Endothelial cell (in vitro differentiated cells): ENCODE measurements around the gene SDSL. TPM values are rescaled to one million over a fixed set of nuclear protein-coding genes. Genes with fewer than 3 reads are reported as not detected.

Experiments used
- DNase-seq: peaks from one replicate; pipeline ENCODE4 v3.0.0; 2021; ENCODE audit warnings: low spot score
- H3K27ac Mint-ChIP-seq: one replicate; pipeline ENCODE4 v1.8.0; 2021; ENCODE audit warnings: mixed read lengths, inconsistent platforms; ENCODE audit not compliant: unreplicated experiment
- H3K27me3 Mint-ChIP-seq: one replicate; pipeline ENCODE4 v1.8.0; 2021; ENCODE audit warnings: mild to moderate bottlenecking, moderate library complexity, mixed read lengths, inconsistent platforms; ENCODE audit not compliant: unreplicated experiment
- H3K36me3 Mint-ChIP-seq: one replicate; pipeline ENCODE4 v1.8.0; 2021; ENCODE audit warnings: mild to moderate bottlenecking, low read depth, mixed read lengths, inconsistent platforms; ENCODE audit not compliant: unreplicated experiment
- H3K4me1 Mint-ChIP-seq: one replicate; pipeline ENCODE4 v1.8.0; 2021; ENCODE audit warnings: mild to moderate bottlenecking, mixed read lengths, inconsistent platforms; ENCODE audit not compliant: unreplicated experiment
- H3K4me3 Mint-ChIP-seq: one replicate; pipeline ENCODE4 v1.8.0; 2021; ENCODE audit warnings: mild to moderate bottlenecking, mixed read lengths, inconsistent platforms; ENCODE audit not compliant: unreplicated experiment
- H3K9me3 Mint-ChIP-seq: one replicate; pipeline ENCODE4 v1.8.0; 2021; ENCODE audit warnings: mixed read lengths, inconsistent platforms; ENCODE audit not compliant: unreplicated experiment
- CTCF ChIP-seq: fragments of 200-600 bp; sonication (generic); IDR thresholded peaks from one replicate; pipeline ENCODE4 v1.5.0; 2021; ENCODE audit warnings: antibody characterized with exemption; ENCODE audit not compliant: unreplicated experiment
- total RNA-seq: library from RNA; stranded (reverse); fragmentation: NEBNext Ultra II Directional; extraction: Animal tissue kit (Norgen Biotek cat#: 25700); gene quantifications from one replicate; pipeline ENCODE4 v1.2.1, GENCODE V29; 2021; ENCODE audit not compliant: unreplicated experiment

Gene SDSL
- total RNA-seq, 1 donor from 2014 or later, result 1.3 TPM

DNA sequence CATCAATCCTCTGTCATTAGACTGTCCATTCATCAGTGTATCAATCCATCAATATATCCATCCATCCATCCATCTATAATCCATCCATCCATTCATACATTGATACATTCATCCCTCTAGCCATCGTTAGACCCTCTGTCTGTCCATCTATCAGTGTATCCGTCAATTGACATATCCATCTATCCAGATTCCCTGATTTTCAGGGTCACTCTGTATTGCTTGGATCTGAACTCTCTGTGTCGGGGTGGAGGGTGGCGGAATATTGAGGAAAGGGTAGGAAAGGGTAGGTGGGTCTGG, 17.1 kb downstream of the SDSL start:
- no peak for DNase-seq
- H3K36me3 Mint-ChIP-seq, result no peaks in the 10 kb centered on the region
- H3K4me3 Mint-ChIP-seq, result no peak overlapping the region
- no peaks in the 10 kb centered on the region for H3K4me1 Mint-ChIP-seq
- TF ChIP-seq CTCF, result no peak
- H3K27me3 Mint-ChIP-seq, result peaks cover 5% of the 10 kb centered on the region
- no peaks in the 10 kb centered on the region for H3K9me3 Mint-ChIP-seq
- H3K27ac Mint-ChIP-seq, result no peak overlapping the region

DNA sequence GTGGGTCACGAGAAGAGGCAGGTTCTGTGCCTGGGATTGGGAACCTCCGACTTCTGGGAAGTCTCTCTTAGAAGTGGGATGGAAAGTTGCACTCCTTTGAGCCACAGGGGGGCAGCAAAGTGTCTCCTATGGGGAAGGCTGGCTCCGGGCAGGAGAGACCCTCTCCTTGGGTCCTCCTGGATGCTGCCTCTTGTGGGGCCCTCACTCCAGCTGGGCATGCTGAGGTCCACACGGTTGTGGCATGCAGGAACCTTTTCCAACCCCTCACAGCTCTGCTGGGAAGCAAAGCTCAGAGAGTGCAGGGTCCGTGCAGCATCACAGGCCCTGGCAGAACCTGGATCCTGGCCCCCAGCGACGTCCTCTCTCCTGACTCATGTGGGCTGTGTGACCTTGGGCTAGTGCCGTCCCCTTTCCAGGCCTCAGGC, 17.4 kb downstream of the SDSL start:
- no peaks in the 10 kb centered on the region for H3K36me3 Mint-ChIP-seq
- no peaks in the 10 kb centered on the region for H3K4me1 Mint-ChIP-seq
- TF ChIP-seq CTCF, result peak; percentile 50

DNA sequence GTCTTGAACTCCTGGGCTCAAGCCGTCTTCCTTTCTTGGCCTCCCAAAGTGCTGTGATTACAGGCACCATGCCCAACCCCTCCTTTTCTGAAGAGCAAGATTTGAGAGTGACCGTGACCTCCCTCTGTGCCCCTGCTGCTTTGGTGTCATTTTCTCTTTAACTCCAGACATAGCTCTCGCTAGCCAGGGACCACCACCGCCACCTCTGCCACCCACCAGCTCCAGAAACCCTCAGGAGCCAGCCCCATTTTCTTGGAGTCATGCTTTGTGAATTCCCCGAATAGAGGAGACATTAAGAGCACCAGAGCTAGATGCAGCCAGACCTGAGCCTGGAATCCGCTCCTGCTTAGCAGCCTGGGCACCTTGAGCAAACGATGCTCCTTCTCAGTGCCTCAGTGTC, 18.2 kb downstream of the SDSL start:
- H3K9me3 Mint-ChIP-seq, result no peaks in the 10 kb centered on the region
- no peaks in the 10 kb centered on the region for H3K4me1 Mint-ChIP-seq
- H3K4me3 Mint-ChIP-seq, result no peak overlapping the region
- H3K36me3 Mint-ChIP-seq, result no peaks in the 10 kb centered on the region
- H3K27ac Mint-ChIP-seq, result no peak overlapping the region
- DNase-seq, result no peak
- TF ChIP-seq CTCF, result no peak
- peaks cover 5% of the 10 kb centered on the region for H3K27me3 Mint-ChIP-seq

More for the DNA sequence above, 17.4 kb downstream of the SDSL start:
- no peaks in the 10 kb centered on the region for H3K9me3 Mint-ChIP-seq
- DNase-seq, result peak; percentile 80
- no peak overlapping the region for H3K4me3 Mint-ChIP-seq
- no peak overlapping the region for H3K27ac Mint-ChIP-seq
- H3K27me3 Mint-ChIP-seq, result peaks cover 5% of the 10 kb centered on the region

DNA sequence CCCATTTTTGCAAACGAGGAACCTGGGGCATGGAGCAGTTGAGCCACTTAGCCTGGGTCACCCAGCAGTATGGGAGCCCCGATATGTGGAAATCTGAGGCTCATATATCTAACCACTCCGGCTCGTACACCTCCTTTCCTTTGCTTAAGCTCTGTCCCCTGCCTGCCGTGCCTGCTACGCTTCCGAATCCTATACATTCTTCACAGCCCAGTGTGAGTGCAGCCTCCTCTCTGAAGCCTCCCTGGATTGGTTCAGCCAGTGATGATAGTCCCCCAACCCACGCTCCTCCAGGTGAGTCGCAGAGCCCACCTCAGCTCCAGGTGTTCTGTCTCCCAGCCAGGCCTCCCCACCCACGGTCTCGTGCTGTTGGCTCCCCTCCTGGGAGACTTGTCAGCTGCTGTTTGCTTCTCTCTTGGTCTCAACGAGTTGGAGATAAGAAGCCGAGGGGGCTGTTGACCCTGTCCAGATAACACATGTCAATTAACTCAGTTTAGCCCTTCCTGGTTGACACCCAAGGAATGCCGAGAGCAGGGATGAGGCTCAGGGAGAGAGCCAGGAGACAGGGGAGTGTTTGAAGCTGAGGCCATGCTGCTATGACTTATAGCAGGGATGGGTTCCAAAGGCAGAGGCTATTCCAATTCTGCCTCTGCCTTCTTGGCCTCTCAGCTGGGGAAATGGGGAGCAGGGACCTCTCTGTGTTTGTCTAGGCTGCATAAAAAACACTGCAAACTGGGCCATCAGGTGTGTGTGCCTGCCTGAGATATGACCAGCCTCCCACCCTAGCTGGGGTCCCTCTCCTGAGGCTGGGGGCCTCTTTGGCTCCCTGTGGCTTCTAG, 19.0 kb downstream of the SDSL start:
- no peak for DNase-seq
- Mint-ChIP-seq H3K27me3 (peaks cover 5% of the 10 kb centered on the region), H3K36me3 (no peaks in the 10 kb centered on the region), H3K9me3 (no peaks in the 10 kb centered on the region), H3K4me3 (no peak overlapping the region), H3K27ac (no peak overlapping the region), H3K4me1 (no peaks in the 10 kb centered on the region)
- TF ChIP-seq CTCF, result no peak

DNA sequence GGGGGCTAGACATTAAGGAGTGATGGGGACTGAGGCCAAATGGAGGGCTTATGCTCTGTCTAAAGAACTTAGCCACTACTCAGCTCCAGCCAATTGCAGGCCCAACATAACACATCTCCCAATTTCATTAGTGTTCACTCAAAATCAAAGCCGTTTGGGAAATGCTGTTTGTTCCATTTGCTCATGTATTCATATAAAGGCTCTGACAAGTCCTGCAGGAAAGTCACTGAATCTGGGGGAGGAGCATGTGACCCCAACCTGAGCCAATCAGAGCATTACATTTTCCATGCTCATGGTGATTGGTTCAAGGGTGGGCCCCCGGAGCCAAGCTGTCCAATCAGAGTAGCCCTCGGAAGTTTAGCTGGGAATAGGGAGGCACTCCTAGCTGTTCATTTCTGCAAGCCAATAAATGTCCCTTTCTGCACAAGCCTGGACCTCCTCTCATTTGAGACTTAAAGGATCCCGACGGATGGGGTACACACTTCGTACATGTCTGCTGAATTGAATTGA, 20.9 kb downstream of the SDSL start:
- Mint-ChIP-seq H3K27ac (no peak overlapping the region), H3K36me3 (no peaks in the 10 kb centered on the region), H3K4me3 (no peak overlapping the region), H3K4me1 (no peaks in the 10 kb centered on the region), H3K9me3 (no peaks in the 10 kb centered on the region), H3K27me3 (peaks cover 5% of the 10 kb centered on the region)
- no peak for TF ChIP-seq CTCF
- no peak for DNase-seq
